ENCODE measurements around the gene ESPN. TPM values are rescaled to one million over a fixed set of nuclear protein-coding genes. Genes with fewer than 3 reads are reported as not detected.

Gene ESPN
- total and polyA plus RNA-seq, 2 of the 4 experiments (the other 2 are of a cell fraction): under 0.01 to 0.02 TPM

DNA sequence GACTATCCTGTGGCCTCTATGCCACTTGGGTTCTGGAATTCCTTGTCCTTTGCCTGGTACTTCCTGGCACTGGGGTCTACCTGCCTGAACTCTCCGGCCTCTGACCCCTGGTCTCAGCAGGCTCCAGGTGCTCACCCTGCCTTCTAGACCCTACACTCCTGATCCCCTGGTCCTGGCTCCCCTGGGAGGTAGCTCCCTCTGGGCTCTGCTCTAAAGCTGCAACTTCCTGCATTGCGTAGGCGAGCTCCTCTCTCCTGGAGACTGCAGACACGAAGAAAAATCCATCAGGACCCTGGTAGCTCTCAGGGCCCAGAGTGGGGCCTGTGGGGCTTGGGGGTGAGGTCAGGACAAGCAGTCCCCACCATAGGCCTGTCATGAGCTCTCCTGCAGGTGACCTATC is 74.7 kb downstream of the ESPN start:
- ATAC-seq (ENCODE audit: low read depth) (no peak), DNase-seq (no peak)
- peaks cover 7% of the 10 kb centered on the region for H3K27me3 ChIP-seq (ENCODE audit: control insufficient read depth, insufficient read depth, low read length)
- no peak overlapping the region for H3K18ac ChIP-seq (ENCODE audit: low read depth, low read length)
- H3K56ac ChIP-seq (ENCODE audit: extremely low read depth, insufficient read depth, low read length): no peak overlapping the region
- intact Hi-C loops (cut with micrococcal nuclease): no loop called here
- H2AK5ac ChIP-seq (ENCODE audit: low read depth, low read length): no peak overlapping the region
- no peak overlapping the region for H2BK15ac ChIP-seq (ENCODE audit: low read depth, low read length)
- ChIA-PET POLR2A (ENCODE audit: unreplicated experiment) (no interaction called here), CTCF (interaction anchor here (1.2 kb wide), 1 partner anchor 9 kb away, joined by 3 read pairs; no protein-coding TSS in a partner anchor)
- H3K9me1 ChIP-seq (ENCODE audit: insufficient read depth, low read length): no peaks in the 10 kb centered on the region
- H2AFZ ChIP-seq (replicated peaks; ENCODE audit: low read length, poor library complexity): no peak overlapping the region
- H3K9ac ChIP-seq (ENCODE audit: low read depth, low read length): no peak overlapping the region
- H3K36me3 ChIP-seq (ENCODE audit: control insufficient read depth, insufficient read depth, low read length): no peaks in the 10 kb centered on the region
- H2AK9ac ChIP-seq (replicated peaks; ENCODE audit: low read depth, low read length, poor library complexity): no peak overlapping the region
- in situ Hi-C loops (cut with MboI; ENCODE audit: low sequenced_read_pairs): loop anchor here (10.0 kb wide), 1 partner anchor 146 kb away; no protein-coding TSS in a partner anchor
- WGBS, 2 experiments (ENCODE audit: extremely low coverage in 2 of 2, insufficient read length in 1 of 2): no CpG with 5 or more reads among the region's 4 CpGs
- no peak overlapping the region for H4K5ac ChIP-seq (ENCODE audit: low read depth, low read length)
- H3K4me1 ChIP-seq (ENCODE audit: control insufficient read depth, insufficient read depth, low read length): peaks cover 9% of the 10 kb centered on the region
- no peak overlapping the region for H3K14ac ChIP-seq (replicated peaks; ENCODE audit: low read depth, low read length)
- BruUV-seq (replicated peaks): no TSS peak
- H3K27ac ChIP-seq (ENCODE audit: insufficient read depth, low read length): no peak overlapping the region
- no peak for TF ChIP-seq NFE2L2 (IDR thresholded peaks at IDR 0.05; ENCODE audit: low read depth, low read length)
- no peaks in the 10 kb centered on the region for H4K20me1 ChIP-seq (ENCODE audit: insufficient read depth, low read length)
- H3K4ac ChIP-seq (ENCODE audit: low read depth, low read length): no peak overlapping the region
- no peaks in the 10 kb centered on the region for H3K9me3 ChIP-seq (ENCODE audit: control insufficient read depth, insufficient read depth, low read length)
- H3K23ac ChIP-seq (ENCODE audit: low read depth, low read length): no peak overlapping the region
- no peak overlapping the region for H2BK5ac ChIP-seq (ENCODE audit: low read depth, low read length, poor library complexity, severe bottlenecking)
- no peak overlapping the region for H3K4me3 ChIP-seq (ENCODE audit: insufficient read depth, low read depth, low read length)
- dilution Hi-C loops (cut with HindIII; ENCODE audit: low sequenced_read_pairs, unreplicated experiment): no loop called here
- no peak overlapping the region for H4K91ac ChIP-seq (ENCODE audit: insufficient read depth, low read depth, low read length)
- no peak overlapping the region for H4K8ac ChIP-seq (ENCODE audit: low read depth in 2 of 2, low read length in 2 of 2)
- H2BK120ac ChIP-seq (ENCODE audit: low read depth, low read length): no peak overlapping the region
- no peak overlapping the region for H2BK20ac ChIP-seq (ENCODE audit: low read depth, low read length)
- no peak overlapping the region for H3K4me2 ChIP-seq (ENCODE audit: low read depth, low read length)
- H3K79me1 ChIP-seq (ENCODE audit: low read depth in 1 of 2, low read length in 2 of 2): 0 out of 4 replicates have a peak, but pooled peaks cover 0 to 4% of the 10 kb centered on the region in 2 experiments
